ENCODE data around the gene DGUOK. TPM values are rescaled to one million over a fixed set of nuclear protein-coding genes. Genes with fewer than 3 reads are reported as not detected.

DGUOK gene
- total RNA-seq, 1 experiment from 2014 or later: 100 TPM

GRCh38 chr2:73989972-73990371, 63.3 kb downstream of the DGUOK start:
- POLR2A ChIA-PET: no interaction called here
- H3K4me3 ChIP-seq (replicated peaks in 1 of 2; ENCODE audit: low read depth in 1 of 2, low read length in 2 of 2): no peak overlapping the region
- H3K79me2 ChIP-seq (ENCODE audit: insufficient read depth, low read length): peaks cover 95% of the 10 kb centered on the region
- DNase-seq (ENCODE audit: low read depth, low spot score): no peak
- no peak overlapping the region for H3K9ac ChIP-seq (ENCODE audit: low read length)
- intact Hi-C loops (cut with micrococcal nuclease): no loop called here
- no peak for ATAC-seq
- H3K9me2 ChIP-seq (ENCODE audit: insufficient read depth): no peaks in the 10 kb centered on the region
- CTCF ChIA-PET: no interaction called here
- H3K27me3 ChIP-seq (ENCODE audit: insufficient read depth, low read length): no peaks in the 10 kb centered on the region
- no peak for TF ChIP-seq ZBTB33 (IDR thresholded peaks at IDR 0.05; ENCODE audit: extremely low read depth, insufficient replicate concordance, low read length)
- H3K27ac ChIP-seq (ENCODE audit: low read depth, low read length): no peak overlapping the region
- no peak overlapping the region for H3K4me2 ChIP-seq (ENCODE audit: low read length)
- no peak overlapping the region for H2AFZ ChIP-seq (ENCODE audit: low read depth, low read length, poor library complexity, severe bottlenecking)
- H3K9me3 ChIP-seq (ENCODE audit: control insufficient read depth in 1 of 2, insufficient read depth in 1 of 2, low read depth in 1 of 2, low read length in 2 of 2): no peaks in the 10 kb centered on the region
- peaks cover 15 to 61% of the 10 kb centered on the region in 2 experiments for H3K4me1 ChIP-seq (ENCODE audit: control insufficient read depth in 1 of 2, insufficient read depth in 2 of 2, low read length in 2 of 2)
- no peaks in the 10 kb centered on the region; the same call in 1 of the 2 replicates for H4K20me1 ChIP-seq (ENCODE audit: insufficient read depth)
- RAD21 ChIA-PET (ENCODE audit: low non-redundant PET in 1 of 2, low total read pairs in 2 of 2, uncharacterized antibody in 2 of 2, unreplicated experiment in 2 of 2): no interaction called here
- peaks cover 7 to 45% of the 10 kb centered on the region in 2 experiments; a peak in 1 of 4 replicates for H3K36me3 ChIP-seq (ENCODE audit: control insufficient read depth in 1 of 2, insufficient read depth in 2 of 2, low read length in 2 of 2)
- BruUV-seq (replicated peaks): no TSS peak

- BruUV-seq (replicated peaks): no TSS peak
- ATAC-seq: no peak
- Histone ChIP-seq H3K9ac (ENCODE audit: low read length) (no peak overlapping the region), H3K79me2 (ENCODE audit: insufficient read depth, low read length) (peaks cover 99% of the 10 kb centered on the region), H4K20me1 (ENCODE audit: insufficient read depth) (no peaks in the 10 kb centered on the region; the same call in 1 of the 2 replicates), H2AFZ (ENCODE audit: low read depth, low read length, poor library complexity, severe bottlenecking) (no peak overlapping the region), H3K27me3 (ENCODE audit: insufficient read depth, low read length) (no peaks in the 10 kb centered on the region), H3K9me2 (ENCODE audit: insufficient read depth) (no peaks in the 10 kb centered on the region), H3K9me3 (ENCODE audit: control insufficient read depth in 1 of 2, insufficient read depth in 1 of 2, low read depth in 1 of 2, low read length in 2 of 2) (no peaks in the 10 kb centered on the region), H3K36me3 (ENCODE audit: control insufficient read depth in 1 of 2, insufficient read depth in 2 of 2, low read length in 2 of 2) (peaks cover 7 to 45% of the 10 kb centered on the region in 2 experiments; a peak in 1 of 4 replicates), H3K4me1 (ENCODE audit: control insufficient read depth in 1 of 2, insufficient read depth in 2 of 2, low read length in 2 of 2) (peaks cover 15 to 62% of the 10 kb centered on the region in 2 experiments), H3K27ac (ENCODE audit: low read depth, low read length) (no peak overlapping the region), H3K4me3 (replicated peaks in 1 of 2; ENCODE audit: low read depth in 1 of 2, low read length in 2 of 2) (no peak overlapping the region), H3K4me2 (ENCODE audit: low read length) (no peak overlapping the region)
- POLR2A ChIA-PET: no interaction called here
- CTCF ChIA-PET: no interaction called here
- no peak for DNase-seq (ENCODE audit: low read depth, low spot score)
- RAD21 ChIA-PET (ENCODE audit: low non-redundant PET in 1 of 2, low total read pairs in 2 of 2, uncharacterized antibody in 2 of 2, unreplicated experiment in 2 of 2): no interaction called here
- intact Hi-C loops (cut with micrococcal nuclease): no loop called here
- TF ChIP-seq ZNF274 (IDR thresholded peaks at IDR 0.05; ENCODE audit: low read depth, low read length): no peak
- TF ChIP-seq SP1 (IDR thresholded peaks at IDR 0.05; ENCODE audit: low read depth): no peak
- TF ChIP-seq EGR1 (IDR thresholded peaks at IDR 0.05; ENCODE audit: low read depth): no peak
- no peak for TF ChIP-seq SIN3A (IDR thresholded peaks at IDR 0.05; ENCODE audit: low read depth)
- no peak for TF ChIP-seq FOSL1 (IDR thresholded peaks at IDR 0.05; ENCODE audit: low read depth)
- TF ChIP-seq CEBPB (IDR thresholded peaks at IDR 0.05; ENCODE audit: low read depth): no peak
- TF ChIP-seq REST (IDR thresholded peaks at IDR 0.05; ENCODE audit: low read depth): no peak
- no peak for TF ChIP-seq TCF7L2 (IDR thresholded peaks at IDR 0.05; ENCODE audit: borderline replicate concordance, extremely low read depth, insufficient read depth, insufficient read length)
- TF ChIP-seq ELF1 (IDR thresholded peaks at IDR 0.05; ENCODE audit: borderline replicate concordance, low read depth): no peak
- TF ChIP-seq ATF3 (IDR thresholded peaks at IDR 0.05): no peak
Measured at GRCh38 chr2:73990531-73990930, 63.9 kb downstream of the DGUOK start.

Measured in HCT116 (cell line).